ENCODE measurements around the gene RGL1.

RGL1 gene

GRCh38 chr1:183885142-183885735, 80.3 kb downstream of the RGL1 start:
- DNase-seq (ENCODE audit: low read depth in 4 of 4, low spot score in 1 of 4) = no peak

DNA sequence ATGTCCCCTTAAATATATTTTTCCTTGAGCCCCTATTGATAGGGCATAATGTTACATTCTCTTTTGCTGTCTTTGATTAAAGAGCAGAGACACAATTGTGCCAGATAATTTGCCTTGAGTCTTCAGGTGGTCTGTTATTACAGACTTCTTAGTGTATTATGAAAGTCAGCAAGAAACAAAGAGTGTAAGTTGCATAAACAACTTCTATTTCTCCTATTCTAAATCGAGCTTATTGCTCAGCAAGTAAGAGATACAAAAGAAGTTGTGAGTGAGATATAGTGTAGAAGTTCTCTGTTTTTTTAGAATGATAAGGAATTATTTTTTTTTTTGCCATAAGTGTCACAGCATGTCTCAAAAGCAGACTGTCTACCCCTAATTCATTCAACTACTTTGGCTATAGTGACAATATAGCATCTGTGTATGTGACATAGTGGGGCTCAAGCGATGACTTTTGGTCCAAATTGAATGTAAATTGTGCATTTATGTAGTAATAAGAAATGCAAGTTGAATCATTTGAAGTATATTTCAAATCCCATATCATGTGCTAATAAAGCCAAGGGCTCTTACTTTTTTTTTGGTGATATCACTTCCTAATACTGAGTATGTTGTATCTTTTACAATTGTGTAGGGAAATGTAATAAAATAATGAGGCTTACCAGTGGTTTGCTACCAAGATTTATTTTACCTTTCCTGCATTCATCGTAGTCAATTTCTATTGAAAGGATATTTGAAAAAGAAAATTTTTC, 81.3 kb downstream of the RGL1 start:
- no peak for DNase-seq (ENCODE audit: low read depth in 4 of 4, low spot score in 1 of 4)

DNA sequence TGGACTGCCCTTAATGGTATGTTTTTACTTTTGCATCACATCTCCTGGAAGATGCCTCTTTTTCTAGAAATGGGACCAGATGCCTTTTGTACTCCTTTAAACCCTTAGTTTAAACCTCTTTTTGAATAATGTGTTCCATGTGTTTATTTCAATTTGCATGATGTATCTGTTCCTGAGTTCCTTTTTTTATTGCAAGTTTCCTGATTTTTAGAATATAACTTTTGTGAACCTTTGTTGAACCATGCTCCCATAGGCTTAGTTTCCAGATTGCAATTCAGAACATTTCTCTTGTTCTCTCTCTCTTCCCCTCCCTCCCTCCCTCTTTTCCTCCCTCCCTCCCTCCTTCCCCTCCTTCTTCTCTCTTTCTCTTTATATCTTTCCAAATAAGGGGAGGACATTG, 81.9 kb downstream of the RGL1 start:
- no peak for DNase-seq (ENCODE audit: low read depth in 4 of 4, low spot score in 1 of 4)

DNA sequence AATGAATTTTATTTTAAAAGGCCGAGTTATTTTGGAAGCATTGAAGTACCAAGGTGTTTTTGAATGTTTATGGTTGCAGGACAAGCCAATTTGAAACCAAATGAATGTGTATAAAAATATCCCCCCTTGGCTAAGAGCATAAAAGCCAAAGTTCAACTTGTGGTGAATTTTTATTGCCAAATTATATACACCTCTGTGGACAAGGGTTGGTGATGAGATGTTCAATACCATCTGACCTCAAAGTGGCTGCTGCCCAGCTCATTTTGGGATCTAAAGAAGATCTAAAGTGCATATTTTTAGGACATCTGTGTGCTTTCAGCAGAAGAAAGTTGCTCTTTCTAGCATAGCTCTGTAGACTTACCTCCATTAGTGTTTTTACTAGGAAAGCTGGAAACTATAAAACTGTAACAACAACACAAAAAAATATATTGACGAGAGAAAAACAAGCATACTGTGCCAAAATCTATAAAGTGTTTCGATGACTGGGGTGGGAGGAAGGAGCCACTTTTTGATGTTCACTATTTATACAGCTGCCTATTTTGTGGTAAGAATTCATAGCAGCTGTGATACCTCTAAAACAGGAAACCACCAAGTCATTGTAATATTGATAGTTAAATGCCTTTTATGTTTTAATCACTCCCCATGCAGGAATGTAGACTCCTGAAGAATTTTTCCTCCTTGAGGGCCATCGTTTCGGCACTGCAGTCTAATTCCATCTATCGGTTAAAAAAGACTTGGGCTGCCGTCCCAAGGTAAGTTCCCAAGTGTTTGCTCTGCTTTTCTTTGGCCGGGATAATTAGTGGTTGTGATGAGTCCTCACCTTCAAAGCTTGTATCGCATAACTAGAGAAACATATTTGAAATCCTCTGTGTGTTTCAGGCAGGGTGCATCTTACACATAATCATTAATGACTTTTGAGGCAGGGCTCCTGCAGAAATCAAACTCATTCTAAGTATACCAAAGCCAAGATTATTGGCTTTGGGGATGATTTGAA, 83.2 kb downstream of the RGL1 start:
- no peak for DNase-seq (ENCODE audit: low read depth in 4 of 4, low spot score in 1 of 4)

GRCh38 chr1:183889095-183889494, 84.2 kb downstream of the RGL1 start:
- no peak for DNase-seq (ENCODE audit: low read depth in 4 of 4, low spot score in 1 of 4)

GRCh38 chr1:183891158-183891856, 86.4 kb downstream of the RGL1 start:
- no peak for DNase-seq (ENCODE audit: low read depth in 4 of 4, low spot score in 1 of 4)

DNA sequence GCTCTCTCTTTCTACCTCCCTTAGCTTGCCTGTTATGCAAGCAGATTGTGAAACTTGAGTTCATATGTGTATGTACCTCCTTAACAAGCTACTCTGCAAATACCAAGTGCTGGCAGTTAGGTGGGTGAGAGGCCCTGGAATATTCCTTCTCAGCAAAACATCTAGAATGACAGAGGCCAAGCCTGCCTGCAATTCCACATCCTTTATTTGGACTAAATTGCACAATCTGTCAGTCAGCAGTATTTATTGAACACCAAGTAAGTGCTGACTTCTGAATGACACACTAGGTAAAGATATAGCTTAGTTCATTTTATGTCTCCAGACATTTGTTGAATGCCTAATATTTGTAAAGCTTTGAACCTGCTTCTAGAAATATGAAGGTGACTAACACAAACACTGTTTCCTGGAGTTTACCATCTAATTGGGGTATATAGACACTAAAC, 87.5 kb downstream of the RGL1 start:
- no peak for DNase-seq (ENCODE audit: low read depth in 4 of 4, low spot score in 1 of 4)

- no peak for DNase-seq (ENCODE audit: low read depth in 4 of 4, low spot score in 1 of 4)
These were observed 88.8 kb downstream of the RGL1 start for GRCh38 chr1:183893561-183894289.

GRCh38 chr1:183894290-183894565, 89.3 kb downstream of the RGL1 start:
- no peak for DNase-seq (ENCODE audit: low read depth in 4 of 4, low spot score in 1 of 4)

DNA sequence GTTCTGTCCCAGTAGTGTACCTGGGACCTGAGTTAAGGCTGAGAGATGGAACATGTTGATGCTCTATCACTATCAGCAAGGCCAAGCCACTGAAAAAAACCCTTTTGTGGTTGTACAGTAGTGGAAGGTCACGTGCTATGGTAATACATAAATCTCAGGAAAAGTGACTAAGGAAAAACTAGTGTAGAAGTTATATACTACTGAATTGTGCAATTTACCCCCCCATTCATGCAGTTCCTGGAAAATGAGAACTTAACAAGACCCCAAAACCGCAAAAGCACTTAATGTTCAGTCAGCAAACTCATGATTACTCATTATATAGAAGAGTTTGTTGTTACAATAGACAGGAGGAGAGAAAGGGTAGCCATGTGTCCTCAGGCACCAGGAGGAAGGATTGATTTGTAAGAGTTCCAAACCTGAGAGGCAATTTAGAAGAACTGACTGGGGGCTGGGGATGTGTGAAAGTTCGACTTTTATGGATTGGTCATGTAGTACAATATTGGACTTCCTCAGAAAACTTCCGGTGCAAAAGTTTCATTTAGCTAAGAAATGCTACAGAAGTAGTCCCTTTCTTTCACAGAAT, 91.6 kb downstream of the RGL1 start:
- no peak for DNase-seq (ENCODE audit: low read depth in 4 of 4, low spot score in 1 of 4)

GRCh38 chr1:183898001-183898396, 93.1 kb downstream of the RGL1 start:
- DNase-seq (ENCODE audit: low read depth in 4 of 4, low spot score in 1 of 4) = no peak

DNA sequence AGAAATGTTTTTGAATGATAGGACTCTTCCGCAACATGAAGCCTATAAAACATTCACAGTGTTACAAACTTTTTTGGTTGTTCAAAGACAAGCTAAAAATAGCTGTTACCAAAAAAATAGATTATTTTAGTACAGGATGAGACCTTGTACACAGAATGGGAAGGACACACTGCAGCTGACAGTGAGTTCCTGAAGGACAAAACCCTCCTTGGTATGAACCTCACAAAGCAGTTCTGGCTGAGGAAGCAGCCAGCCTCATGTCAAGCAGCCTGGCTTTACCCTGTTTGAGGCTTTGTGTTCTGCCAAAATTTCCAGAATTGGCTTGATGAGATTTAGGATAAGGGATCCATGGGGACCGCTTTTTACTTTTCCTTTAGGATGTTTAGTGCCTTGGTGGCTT, 93.7 kb downstream of the RGL1 start:
- DNase-seq (ENCODE audit: low read depth in 4 of 4, low spot score in 1 of 4) = no peak

DNA sequence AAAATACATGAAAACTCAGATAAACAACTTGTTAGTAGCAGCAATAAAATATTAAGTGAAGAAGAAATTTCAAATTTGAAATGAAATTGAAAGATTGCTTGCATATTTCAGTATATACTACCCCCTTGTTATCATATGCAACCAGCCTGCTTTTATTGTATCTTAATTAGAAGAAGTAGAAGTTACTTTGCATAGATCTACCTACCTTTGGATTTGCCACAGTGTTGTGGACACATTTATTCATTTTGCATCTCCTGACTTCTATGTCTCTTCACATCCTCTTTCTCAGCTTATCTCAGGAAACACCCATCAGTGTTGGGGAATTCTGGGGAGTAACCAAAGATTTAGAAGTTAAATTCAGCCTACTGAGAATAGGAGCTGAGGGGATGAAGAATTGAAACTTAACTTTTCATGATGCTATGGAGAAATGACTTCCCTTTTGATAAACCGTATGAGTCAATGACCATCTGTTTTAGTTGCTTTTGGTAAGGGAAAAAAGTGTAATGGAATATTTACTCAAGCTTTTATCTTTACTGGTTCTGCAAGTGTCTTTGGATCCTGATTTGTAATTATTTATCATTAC, 96.9 kb downstream of the RGL1 start:
- no peak for DNase-seq (ENCODE audit: low read depth in 4 of 4, low spot score in 1 of 4)

- no peak for DNase-seq (ENCODE audit: low read depth in 4 of 4, low spot score in 1 of 4)
These were observed 98.2 kb downstream of the RGL1 start for GRCh38 chr1:183903101-183903500.

- no peak for DNase-seq (ENCODE audit: low read depth in 4 of 4, low spot score in 1 of 4)
These were observed 100.7 kb downstream of the RGL1 start for GRCh38 chr1:183905508-183906113.

DNA sequence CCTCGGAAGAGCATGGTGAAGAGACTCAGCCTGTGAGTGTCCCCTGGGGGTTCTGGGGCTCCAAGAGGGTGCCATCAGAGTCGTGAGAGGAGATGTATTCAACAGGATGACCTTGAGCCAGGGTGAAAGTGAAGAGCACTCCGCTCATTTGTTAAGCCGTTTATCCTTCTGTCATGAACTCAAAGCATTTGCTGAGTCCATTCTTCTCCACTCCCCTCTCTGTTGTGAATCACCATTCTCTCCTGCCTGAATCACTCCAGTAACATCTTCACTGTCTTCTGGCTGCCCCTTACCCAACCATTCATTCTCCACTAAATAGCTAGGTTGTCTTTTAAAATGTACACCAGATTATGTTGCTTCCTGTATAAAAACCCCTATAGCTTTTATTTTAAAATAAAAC, 102.2 kb downstream of the RGL1 start:
- no peak for DNase-seq (ENCODE audit: low read depth in 4 of 4, low spot score in 1 of 4)

DNA sequence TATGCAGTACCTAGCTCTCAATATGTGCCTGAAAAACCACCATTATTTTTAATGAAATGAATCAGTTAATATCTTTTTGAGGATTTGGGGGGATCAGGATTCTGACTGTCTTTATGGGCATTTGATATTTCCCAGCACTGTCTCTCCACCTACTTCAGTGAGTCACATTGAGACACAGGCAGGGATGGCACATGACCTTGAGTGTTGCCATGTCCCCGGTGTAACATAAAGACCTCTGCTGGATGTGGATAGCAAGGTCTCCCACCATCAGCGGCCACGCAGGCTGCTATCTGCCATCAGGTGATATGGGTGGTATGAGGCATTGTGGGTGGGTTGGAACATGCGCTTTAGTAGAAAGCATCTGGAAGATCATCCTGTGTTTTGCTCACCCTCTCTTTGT, 103.2 kb downstream of the RGL1 start:
- DNase-seq (ENCODE audit: low read depth in 4 of 4, low spot score in 1 of 4) = no peak

GRCh38 chr1:183909672-183910071, 104.8 kb downstream of the RGL1 start:
- no peak for DNase-seq (ENCODE audit: low read depth in 4 of 4, low spot score in 1 of 4)

DNA sequence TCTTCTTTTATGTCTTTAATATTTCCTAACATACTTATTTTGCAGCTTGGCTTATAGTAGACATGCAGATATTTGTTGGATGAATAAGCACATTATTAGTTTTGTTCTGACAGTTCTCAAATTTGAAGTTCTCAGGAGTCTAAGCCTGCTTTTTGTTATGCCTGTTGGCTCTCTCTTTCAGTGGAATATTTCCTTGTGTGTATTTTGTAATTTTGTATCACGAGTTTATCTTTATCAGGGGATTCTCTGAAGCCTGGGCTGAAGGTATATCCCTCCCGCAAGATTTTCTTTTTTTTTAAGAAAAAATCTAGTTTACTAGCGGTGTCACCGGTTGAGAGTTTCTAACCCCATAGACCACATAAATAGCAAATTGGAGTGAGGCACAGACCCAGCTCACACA, 105.9 kb downstream of the RGL1 start:
- no peak for DNase-seq (ENCODE audit: low read depth in 4 of 4, low spot score in 1 of 4)

DNA sequence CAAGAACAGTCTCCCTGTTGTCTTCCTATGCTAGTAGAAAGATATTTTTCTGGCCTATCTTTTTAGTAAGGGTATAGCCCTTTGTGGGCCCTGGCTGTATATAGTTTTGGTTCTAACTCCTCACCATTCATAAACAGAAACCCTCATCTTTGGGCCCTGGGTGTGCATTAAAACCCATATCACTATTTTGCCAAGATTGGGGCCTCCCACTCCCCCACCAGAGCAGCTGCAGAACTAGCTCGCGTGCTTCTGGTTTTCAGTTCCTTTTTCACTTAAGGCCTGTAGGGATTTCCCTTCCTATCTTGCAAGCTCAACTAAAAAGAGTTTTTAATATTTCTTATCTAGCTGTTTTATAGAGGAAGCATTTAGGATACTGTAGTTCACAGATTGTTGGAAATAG, 106.4 kb downstream of the RGL1 start:
- DNase-seq (ENCODE audit: low read depth in 4 of 4, low spot score in 1 of 4) = no peak
